GM23338 (cell line): ENCODE measurements around the gene FNDC3A. TPM values are rescaled to one million over a fixed set of nuclear protein-coding genes. Genes with fewer than 3 reads are reported as not detected.
A peak's percentile ranks its signal among the peaks of the same experiment; 100 is the strongest.
"Not testable (repeated sequence)": the region's sequence is repeated elsewhere in the genome, so short reads cannot be mapped to it uniquely, and the experiment has no call there.

Experiments
- ATAC-seq: fragments of 200-7000 bp; cut with Tn5 transposase; 3 replicates; pipeline ENCODE4 v1.9.1; 2020
- DNase-seq: peaks from one replicate; pipeline ENCODE4 v3.0.0-alpha.2; 2015; ENCODE audit warnings: low spot score
- H2AFZ ChIP-seq: fragments of 200-600 bp; sonication (generic); 2 replicates; pipeline ENCODE4 v1.8.0; 2016; ENCODE audit warnings: antibody characterized with exemption, mild to moderate bottlenecking, moderate library complexity
- H3F3A ChIP-seq: fragments of 200-600 bp; sonication (generic); replicated peaks from 2 replicates; pipeline ENCODE4 v1.8.0; 2017; ENCODE audit warnings: antibody characterized with exemption, mixed run types, low read depth
- H3K27ac ChIP-seq: fragments of 200-600 bp; sonication (generic); 2 replicates; pipeline ENCODE4 v1.6.1; 2016; ENCODE audit warnings: low read depth
- H3K27me3 ChIP-seq: fragments of 200-600 bp; sonication (generic); 2 replicates; pipeline ENCODE4 v1.8.0; 2016; ENCODE audit warnings: mild to moderate bottlenecking, mixed run types, moderate library complexity; ENCODE audit not compliant: insufficient read depth
- H3K36me3 ChIP-seq: fragments of 200-600 bp; sonication (generic); 2 replicates; pipeline ENCODE4 v1.8.0; 2016; ENCODE audit warnings: mild to moderate bottlenecking; ENCODE audit not compliant: insufficient read depth
- H3K4me1 ChIP-seq: fragments of 200-600 bp; sonication (generic); 2 replicates; pipeline ENCODE4 v1.8.0; 2016; ENCODE audit warnings: mild to moderate bottlenecking, moderate library complexity; ENCODE audit not compliant: insufficient read depth
- H3K4me2 ChIP-seq: fragments of 200-600 bp; sonication (generic); 2 replicates; pipeline ENCODE4 v1.7.1; 2017; ENCODE audit warnings: mixed run types
- H3K4me3 ChIP-seq: fragments of 200-600 bp; sonication (generic); 2 replicates; pipeline ENCODE4 v1.6.1; 2016; ENCODE audit warnings: mixed run types
- H3K79me2 ChIP-seq: fragments of 200-600 bp; sonication (generic); replicated peaks from 2 replicates; pipeline ENCODE4 v1.8.0; 2017; ENCODE audit warnings: mild to moderate bottlenecking; ENCODE audit not compliant: insufficient read depth
- H3K9me2 ChIP-seq: fragments of 200-600 bp; sonication (generic); 2 replicates; pipeline ENCODE4 v1.8.0; 2017; ENCODE audit not compliant: insufficient read depth
- H4K20me1 ChIP-seq: fragments of 200-600 bp; sonication (generic); replicated peaks from 2 replicates; pipeline ENCODE4 v1.8.0; 2017; ENCODE audit warnings: mild to moderate bottlenecking; ENCODE audit not compliant: insufficient read depth
- H3K27ac Mint-ChIP-seq: 2 replicates; pipeline ENCODE4 v1.8.0; 2020; ENCODE audit warnings: inconsistent platforms, mild to moderate bottlenecking, moderate library complexity, mixed read lengths
- H3K27me3 Mint-ChIP-seq: 3 replicates; pipeline ENCODE4 v1.8.0; 2022; ENCODE audit warnings: low read depth, mild to moderate bottlenecking, moderate library complexity, mixed read lengths, inconsistent platforms; ENCODE audit not compliant: insufficient read depth, poor library complexity
- H3K36me3 Mint-ChIP-seq: 3 replicates; pipeline ENCODE4 v1.8.0; 2021; ENCODE audit warnings: low read depth, mild to moderate bottlenecking, inconsistent platforms, moderate library complexity, mixed read lengths
- H3K4me1 Mint-ChIP-seq: 3 replicates; pipeline ENCODE4 v1.8.0; 2020; ENCODE audit warnings: mild to moderate bottlenecking, inconsistent platforms, mixed read lengths
- H3K4me3 Mint-ChIP-seq: 3 replicates; pipeline ENCODE4 v1.8.0; 2021; ENCODE audit warnings: moderate library complexity, mild to moderate bottlenecking, inconsistent platforms, mixed read lengths
- H3K9me3 Mint-ChIP-seq: 3 replicates; pipeline ENCODE4 v1.8.0; 2020; ENCODE audit warnings: moderate library complexity, mild to moderate bottlenecking, inconsistent platforms, mixed read lengths
- CREB1 ChIP-seq: fragments of 250-450 bp; sonication (Bioruptor Pico); IDR thresholded peaks from 2 replicates; pipeline ENCODE4 v1.5.0; 2020; ENCODE audit warnings: low read depth, mild to moderate bottlenecking, moderate library complexity
- ETS1 ChIP-seq: IDR thresholded peaks from 2 replicates; pipeline ENCODE4 v1.6.1; 2016; ENCODE audit warnings: antibody characterized with exemption
- ZNF462 ChIP-seq: fragments of 250-450 bp; sonication (Bioruptor Pico); IDR thresholded peaks from 2 replicates; pipeline ENCODE4 v1.5.0; 2020; ENCODE audit warnings: mild to moderate bottlenecking, moderate library complexity
- polyA plus RNA-seq: library from polyadenylated mRNA; unstranded; fragments of >200 nt; fragmentation: Nextera tagmentation; extraction: Ambion mirVana; gene quantifications from 2 replicates; pipeline ENCODE4 v1.2.1, GENCODE V29; 2016
- total RNA-seq: library from RNA; depleted of rRNA; stranded (reverse); fragments of >200 nt; shearing (Covaris generic); gene quantifications from 2 replicates; pipeline ENCODE4 v1.2.3, GENCODE V29; 2014

Gene FNDC3A
- total and polyA plus RNA-seq, 2 experiments from 2014 or later: 10.3 to 31.1 TPM

GRCh38 chr13:49148405-49148804 is 172.7 kb downstream of the FNDC3A start (continued):
- no peak for TF ChIP-seq ZNF462 (CRISPR knock-in tag)
- TF ChIP-seq CREB1: no peak
- no peak for TF ChIP-seq ETS1

GRCh38 chr13:49157955-49158584 is 182.4 kb downstream of the FNDC3A start:
- Mint-ChIP-seq H3K9me3 (peaks cover 21% of the 10 kb centered on the region), H3K4me1 (peaks cover 13% of the 10 kb centered on the region; the same call in 2 of the 3 replicates), H3K36me3 (peaks cover 44% of the 10 kb centered on the region), H3K4me3 (peak overlapping the region; percentile 45)
- H3K27me3 ChIP-seq, H2AFZ ChIP-seq, H4K20me1 ChIP-seq, DNase-seq, H3K27ac ChIP-seq, H3K36me3 ChIP-seq, H3F3A ChIP-seq, ATAC-seq, H3K27ac Mint-ChIP-seq, H3K27me3 Mint-ChIP-seq, H3K9me2 ChIP-seq: not testable (repeated sequence)
- Histone ChIP-seq H3K4me3 (peak overlapping the region; percentile 41; the same call in 1 of the 2 replicates), H3K4me2 (0 out of 2 replicates have a peak overlapping the region, but pooled peaks have one; percentile 43), H3K4me1 (peaks cover 12% of the 10 kb centered on the region), H3K79me2 (peaks cover 26% of the 10 kb centered on the region)

GRCh38 chr13:49163162-49163561 is 187.4 kb downstream of the FNDC3A start:
- peaks cover 42% of the 10 kb centered on the region for H3K9me3 Mint-ChIP-seq
- not testable (repeated sequence) for H3K27me3 Mint-ChIP-seq, ATAC-seq, H3K9me2 ChIP-seq, H3K27me3 ChIP-seq, H3K27ac Mint-ChIP-seq, H3K4me3 Mint-ChIP-seq, H3F3A ChIP-seq, H3K4me2 ChIP-seq, H3K4me3 ChIP-seq, H2AFZ ChIP-seq, H4K20me1 ChIP-seq, H3K27ac ChIP-seq, DNase-seq
- peaks cover 65% of the 10 kb centered on the region for H3K36me3 Mint-ChIP-seq
- peaks cover 12% of the 10 kb centered on the region; the same call in 2 of the 3 replicates for H3K4me1 Mint-ChIP-seq
- Histone ChIP-seq H3K36me3 (0 out of 2 replicates have a peak, but pooled peaks cover 11% of the 10 kb centered on the region), H3K4me1 (peaks cover 12% of the 10 kb centered on the region), H3K79me2 (peaks cover 38% of the 10 kb centered on the region)
